Hematopoietic multipotent progenitor cell treated with erythropoietin and hydrocortisone succinate and interleukin-3 and kit ligand, for 15 days (in vitro differentiated cells): ENCODE results near the gene C15orf61.

Experiments
- DNase-seq: peaks from one replicate; pipeline ENCODE4 v3.0.0-alpha.2; 2015; ENCODE audit warnings: low spot score

The C15orf61 gene

DNA sequence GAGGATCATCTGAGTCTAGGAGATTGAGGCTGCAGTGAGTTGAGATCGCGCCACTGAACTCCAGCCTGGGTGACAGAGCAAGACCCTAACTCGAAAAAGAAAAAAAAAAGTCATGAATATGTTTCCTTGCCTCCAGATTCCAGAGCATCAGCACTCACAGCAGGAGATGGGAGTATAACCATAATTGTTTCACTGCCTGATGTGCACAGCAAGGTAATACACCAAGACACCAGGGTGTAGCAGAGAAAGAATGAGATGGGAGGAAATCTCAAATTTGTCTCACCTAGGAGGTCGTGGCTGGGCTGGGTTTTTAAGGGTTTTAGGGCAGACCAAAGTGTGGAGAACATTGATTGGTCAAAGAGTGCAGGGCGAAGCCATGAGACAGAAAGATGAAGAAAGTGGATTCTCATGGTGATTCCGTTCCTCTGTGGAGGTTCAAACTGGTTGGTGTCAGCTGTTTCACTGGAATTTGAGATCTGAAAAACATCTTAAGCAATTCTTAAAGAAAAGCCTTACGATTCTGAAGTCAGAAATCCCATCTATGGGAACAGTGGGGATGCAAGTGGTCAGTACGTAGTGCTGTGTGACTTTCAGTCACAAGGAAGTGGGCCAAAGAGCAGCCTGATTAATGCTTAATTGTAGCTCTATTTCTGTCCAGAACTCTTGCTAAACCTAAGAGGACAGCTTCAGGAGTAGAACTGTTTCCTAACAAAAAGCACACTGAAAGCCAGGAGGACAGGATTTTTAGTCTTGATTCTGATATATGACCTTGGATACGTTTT is 7.8 kb upstream of the C15orf61 start:
- DNase-seq: no peak

DNA sequence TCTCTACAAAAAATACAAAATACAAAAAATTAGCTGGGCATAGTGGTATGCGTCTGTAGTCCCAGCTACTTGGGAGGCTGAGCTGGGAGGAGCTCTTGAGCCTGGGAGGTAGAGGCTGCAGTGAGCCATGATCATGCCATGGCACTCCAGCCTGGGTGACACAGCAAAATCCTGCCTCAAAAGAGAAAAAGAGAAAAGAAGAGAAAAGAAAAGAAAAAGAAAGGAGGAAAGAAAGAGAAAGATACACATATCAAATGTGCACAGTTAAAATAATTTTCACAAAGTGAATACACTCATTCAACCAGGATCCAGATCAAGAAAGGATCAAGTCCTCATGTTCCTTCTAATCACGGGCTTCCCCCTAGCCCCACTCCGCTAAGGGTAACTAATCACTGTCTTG is 5.8 kb upstream of the C15orf61 start:
- DNase-seq: no peak

DNA sequence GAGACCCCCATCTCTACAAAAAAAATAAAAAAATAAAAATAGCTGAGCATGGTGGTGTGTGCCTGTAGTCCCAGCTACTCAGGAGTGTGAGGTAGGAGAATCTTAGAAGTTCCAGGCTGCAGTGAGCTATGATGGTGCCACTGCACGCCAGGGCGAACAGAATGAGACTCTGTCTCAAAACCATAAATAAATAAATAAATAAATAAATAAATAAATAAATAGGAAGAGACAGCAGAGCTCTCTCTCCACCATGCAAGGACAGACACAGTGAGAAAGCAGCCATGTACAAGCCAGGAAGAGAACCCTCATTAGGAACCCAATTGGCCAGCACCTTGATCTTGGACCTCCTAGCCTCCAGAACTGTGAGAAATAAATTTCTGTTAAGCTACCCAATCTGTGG is 5.4 kb upstream of the C15orf61 start:
- DNase-seq: no peak

DNA sequence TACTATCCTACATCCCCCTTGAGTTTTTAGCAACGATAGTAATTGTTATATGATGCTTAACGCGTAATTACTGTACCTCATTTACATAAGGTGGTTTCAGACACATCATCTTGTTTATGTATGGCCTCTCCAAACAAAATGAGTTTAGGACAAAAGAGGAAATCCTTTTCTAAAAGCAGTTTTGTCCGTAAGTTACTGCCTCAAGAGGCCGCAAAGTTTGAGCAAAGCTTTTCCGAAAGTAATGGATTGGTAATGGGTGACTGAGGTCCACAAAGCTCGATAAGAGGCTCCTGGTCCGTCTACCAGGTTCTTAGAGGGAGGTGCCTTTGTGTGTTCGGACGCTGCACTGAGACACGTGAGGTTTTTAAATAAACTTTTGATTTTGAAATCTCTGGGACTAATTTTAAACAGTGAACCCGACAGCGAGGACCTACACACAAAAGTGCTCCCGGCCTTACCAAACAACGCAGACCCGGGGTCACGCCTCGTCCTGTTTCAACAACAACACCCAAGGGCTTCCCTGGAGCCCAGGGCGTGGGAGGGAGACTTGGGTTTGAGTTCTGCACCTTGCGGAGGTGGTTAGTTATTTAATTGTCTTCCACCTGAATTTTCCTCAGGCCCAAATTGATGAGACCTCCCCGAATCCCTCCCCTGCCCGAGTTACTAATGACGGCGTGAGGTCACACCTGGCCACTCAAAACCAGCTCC is 456 bp upstream of the C15orf61 start:
- no peak for DNase-seq

DNA sequence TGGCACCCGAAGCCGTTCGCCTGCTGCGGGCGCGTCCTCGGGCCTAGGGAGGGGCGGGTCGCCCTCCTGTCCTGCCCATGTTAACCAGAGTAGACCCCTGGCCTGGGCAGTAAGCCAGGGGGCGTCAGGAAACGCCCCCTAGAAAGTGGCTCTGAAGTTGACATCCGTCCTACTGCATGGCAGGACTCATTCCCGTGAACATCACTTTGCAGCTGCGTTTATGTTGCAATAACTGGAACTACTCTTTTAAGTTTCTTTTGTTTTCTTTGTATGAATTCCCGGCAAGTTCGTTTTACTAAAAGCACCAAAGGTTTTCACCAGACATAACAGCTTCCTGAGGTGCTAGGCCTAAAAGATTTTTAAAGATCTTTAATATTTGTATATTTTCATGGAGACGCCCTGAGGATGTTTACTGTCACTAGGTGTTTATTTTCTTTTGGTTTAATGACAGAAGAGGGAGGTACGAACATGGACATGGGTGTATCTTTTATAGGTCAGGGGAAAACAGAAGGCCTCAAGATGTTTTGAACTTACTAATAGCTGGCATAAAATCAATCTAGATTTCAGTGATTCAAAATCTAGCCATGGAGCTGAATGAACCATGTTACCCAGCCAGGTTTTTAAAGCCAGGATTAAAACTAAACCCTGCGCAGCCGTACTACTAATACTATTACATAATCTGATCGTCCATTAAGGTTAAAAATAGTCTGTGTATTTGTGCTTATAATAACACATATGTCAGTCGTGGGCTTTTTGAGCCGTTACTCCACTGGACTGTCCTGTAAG is 1.0 kb downstream of the C15orf61 start:
- DNase-seq: peak; percentile 22

DNA sequence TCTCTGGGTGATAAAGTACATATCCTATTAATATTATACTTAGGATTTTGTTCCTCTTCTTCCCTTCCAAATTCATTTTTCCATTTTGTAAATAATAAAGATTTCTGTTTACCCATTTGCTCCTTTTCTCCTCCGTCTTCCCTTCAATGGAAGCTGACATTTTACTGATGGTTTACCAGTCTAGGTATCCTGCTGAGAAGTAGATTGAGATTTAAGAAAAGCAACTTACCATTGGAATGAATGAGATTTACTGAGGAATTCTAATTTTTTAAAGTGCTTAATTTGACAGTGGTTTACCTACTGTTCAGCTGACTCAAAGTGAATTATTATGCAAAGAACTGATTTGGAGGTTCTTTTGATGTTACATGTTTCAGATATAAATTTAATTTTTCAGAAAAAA is 2.4 kb downstream of the C15orf61 start:
- DNase-seq: no peak

DNA sequence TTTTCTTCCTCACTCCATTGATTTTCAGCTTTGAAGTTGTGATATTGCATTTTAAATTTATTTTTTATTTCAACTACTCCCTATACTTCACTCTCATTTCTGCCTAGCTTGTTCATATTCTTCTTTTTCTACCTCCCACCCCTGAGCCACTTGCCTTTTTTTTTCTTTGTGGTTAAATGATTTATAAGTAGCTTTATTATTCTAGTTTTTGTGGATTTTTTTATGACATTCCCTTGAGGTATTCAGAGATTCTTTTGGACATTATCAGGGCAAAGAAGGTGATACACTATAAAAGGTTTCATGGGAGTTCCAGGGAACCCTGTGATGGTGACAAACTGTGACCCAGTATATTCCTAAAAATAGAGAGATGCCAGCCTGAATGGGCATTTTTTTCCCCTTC is 3.3 kb downstream of the C15orf61 start:
- DNase-seq: no peak

DNA sequence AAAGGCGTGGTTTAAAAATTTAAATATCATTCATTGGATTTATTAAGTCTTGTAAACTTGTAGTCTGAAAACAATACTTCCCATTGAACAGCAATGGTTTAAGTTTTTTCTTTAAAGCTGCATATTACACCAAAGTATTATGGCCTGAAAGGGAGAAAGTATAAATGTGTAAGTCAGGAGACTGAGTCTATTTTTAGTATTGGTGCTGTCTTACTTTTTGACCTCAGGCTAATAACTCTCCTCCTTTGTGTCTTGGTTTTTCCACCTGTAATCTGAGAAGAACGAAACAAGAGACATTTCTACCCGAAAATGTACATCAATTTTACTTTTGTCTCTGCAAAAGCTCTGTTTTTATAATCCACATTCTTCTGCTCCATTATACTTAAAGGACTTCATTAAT is 7.6 kb downstream of the C15orf61 start:
- DNase-seq: no peak

DNA sequence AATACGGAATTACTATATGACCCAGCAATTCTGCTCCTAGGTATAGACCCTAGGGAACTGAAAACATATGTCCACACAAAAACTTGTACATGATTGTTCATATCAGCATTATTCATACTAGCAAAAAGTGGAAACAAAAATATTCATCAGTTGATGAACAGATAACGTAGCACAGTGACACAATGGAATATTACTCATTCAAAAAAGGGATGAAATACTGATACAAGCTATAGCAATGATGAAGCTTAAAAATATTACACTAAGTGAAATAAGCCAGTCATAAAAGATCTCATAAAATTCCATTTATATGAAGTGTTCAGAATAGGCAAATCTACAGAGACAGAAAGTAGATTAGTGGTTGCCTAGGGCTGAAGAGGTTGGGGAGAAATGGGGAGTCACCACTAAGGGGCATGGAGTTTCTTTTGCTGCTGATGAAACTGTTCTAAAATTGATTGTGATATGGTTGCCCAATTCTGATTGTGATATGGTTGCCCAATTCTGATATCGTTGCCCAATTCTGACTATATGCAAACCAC is 10.5 kb downstream of the C15orf61 start:
- no peak for DNase-seq

DNA sequence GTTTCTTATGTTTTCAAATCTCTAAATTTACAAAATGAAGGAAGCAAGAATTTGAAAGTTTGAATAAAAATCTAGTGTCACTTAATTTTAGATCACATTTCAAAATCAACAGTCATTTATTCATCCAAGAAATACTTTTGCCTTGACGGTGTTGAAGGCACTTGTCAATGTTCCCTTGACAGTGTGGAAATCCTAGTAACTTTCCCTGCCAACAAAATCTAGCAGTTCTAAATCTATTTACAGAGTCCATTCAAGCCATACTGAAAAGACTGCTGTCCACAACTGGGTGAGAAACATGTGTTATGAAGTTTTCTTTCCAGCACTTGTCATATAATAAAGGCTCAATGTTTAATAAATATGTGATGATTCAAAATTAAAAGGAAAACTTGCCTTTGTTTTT is 12.9 kb downstream of the C15orf61 start:
- no peak for DNase-seq

DNA sequence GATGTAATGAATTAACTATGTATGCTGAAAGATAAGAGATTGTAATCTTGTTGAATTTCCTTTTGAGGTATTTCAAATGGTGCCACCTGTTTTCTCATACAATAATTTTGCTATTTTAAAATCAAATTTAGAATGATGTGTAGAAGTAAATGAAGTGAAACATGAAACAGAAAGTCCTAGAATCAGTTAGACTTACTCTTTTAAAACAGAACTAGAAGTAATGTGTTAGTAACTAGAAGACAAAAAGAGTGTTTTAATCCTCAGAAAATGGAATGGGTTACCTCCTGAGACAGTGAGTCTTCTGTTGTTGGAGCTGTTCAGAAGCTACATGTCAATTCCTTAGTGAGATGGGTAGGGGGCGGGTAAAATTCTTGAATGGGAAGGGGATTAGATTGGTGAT is 13.4 kb downstream of the C15orf61 start:
- no peak for DNase-seq

DNA sequence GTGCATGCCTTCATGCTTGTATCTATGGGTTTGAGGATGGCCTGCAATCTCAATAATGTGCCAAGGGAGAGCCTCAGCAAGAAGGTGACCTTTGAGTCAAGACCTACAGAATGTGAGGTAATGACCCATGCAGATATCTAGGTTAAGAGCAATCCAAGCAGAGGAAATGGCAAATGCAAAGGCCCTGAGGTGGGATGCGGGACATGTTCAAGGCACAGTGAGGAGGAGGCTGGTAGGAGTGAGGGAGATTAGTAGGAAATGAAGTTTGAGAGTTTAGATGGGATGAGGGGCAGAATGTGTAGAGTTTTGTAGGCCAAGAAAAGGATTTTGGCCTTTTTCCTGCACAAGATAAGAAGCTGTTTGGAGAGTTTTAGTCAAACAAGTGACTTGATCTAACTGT is 16.8 kb downstream of the C15orf61 start:
- DNase-seq: no peak

DNA sequence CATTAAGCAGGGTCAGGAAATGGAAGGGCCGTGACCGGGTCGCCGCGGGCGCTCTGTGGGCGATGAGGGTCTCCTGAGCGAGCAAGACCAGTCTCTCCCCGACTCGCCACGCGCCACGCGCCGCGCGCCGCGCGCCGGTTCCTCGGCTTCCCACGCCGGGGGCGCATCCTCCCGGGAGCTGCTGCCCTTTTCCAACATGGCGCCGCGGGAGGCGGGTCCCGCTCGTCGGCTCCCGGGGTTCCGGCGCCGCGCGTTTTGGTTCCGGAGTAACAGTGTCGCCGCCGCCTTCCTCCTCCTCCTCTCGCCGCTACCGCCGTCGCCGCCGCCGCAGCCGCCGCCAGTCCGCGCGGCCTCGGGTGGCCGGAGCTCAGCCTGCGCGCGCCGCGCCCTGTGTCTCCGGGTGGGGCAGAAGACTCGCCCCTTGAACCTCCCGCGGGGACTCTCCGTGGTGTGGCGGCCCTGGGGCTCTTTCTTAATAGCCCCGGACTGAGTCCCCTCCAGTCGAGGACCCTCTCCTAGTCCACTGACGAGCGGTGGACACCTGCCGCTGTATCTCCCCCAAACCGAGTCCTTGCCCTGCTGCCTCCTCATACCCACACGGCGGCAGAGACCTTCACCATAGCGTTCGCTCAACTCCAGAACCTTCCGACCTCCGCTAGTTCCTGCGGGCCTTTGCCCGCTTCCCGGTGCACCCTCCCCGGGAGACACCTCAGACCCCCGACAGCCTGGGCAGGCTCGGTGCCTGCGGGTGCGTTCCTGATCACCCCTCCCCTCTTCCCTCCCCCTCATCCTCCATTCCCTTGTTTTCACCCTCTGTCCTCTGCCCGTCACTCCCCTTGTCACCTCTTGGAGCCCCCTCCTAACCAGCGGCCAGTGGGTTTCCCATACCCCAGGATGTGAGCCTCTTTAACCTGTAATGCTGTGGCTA is 21.8 kb downstream of the C15orf61 start, which contains the start of gene MAP2K5:
Gene MAP2K5 (plus strand): TSS at position 284 of the 928 bp plus-strand sequence. CDS start 633 bp downstream, at position 917.
- DNase-seq: peak; percentile 71

DNA sequence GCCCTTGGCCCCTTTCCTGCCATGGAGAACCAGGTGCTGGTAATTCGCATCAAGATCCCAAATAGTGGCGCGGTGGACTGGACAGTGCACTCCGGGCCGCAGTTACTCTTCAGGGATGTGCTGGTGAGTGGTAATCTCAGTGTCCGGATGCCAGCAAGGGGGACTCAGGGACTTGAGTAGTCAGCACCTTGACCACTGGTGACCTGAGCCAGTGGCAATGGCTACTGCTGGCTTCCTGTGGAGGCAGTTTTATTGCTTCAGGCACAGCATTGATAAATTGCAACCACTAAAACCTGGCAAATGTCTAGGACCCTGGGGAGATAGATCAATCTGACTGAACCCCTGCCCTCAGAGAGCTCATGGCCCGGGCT is 22.4 kb downstream of the C15orf61 start:
- no peak for DNase-seq

DNA sequence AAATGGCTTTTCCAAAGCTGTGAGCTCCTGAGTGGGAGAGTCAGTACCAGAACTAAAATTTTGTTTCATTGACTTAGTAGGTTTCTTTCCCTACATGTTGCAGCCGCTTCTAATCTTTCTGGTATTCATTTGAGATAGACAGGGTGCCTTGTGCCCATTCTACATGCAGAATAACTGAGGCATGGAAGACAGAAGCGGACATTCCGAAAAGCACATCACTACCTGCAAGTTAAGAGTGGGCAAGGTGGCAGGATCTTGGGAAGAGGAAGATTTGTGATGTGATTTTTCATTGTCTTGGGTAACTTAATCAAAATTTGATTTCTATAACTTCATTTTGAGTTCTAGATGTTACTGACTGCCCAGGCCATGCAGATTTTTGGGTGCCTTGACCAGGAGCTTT is 23.5 kb downstream of the C15orf61 start:
- DNase-seq: no peak

DNA sequence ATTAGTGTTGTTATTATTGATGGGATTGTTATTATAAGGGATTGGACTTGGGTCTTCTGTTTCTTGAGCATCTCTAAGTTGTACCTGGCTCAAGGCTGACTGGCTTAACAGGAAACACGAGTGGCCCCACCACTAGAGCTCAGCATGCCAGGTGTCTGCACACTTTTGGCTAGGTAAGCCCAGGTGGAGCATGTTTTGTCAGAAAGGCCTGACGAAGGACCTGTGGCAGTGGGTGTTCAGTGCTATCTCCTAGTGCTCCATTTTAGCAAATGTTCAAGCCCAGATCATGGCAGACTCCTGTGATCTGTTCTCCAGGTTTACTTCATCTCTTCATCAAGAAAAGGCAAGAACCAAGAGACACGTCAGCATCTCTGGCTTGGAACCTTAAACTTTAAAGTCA is 24.9 kb downstream of the C15orf61 start:
- DNase-seq: no peak

DNA sequence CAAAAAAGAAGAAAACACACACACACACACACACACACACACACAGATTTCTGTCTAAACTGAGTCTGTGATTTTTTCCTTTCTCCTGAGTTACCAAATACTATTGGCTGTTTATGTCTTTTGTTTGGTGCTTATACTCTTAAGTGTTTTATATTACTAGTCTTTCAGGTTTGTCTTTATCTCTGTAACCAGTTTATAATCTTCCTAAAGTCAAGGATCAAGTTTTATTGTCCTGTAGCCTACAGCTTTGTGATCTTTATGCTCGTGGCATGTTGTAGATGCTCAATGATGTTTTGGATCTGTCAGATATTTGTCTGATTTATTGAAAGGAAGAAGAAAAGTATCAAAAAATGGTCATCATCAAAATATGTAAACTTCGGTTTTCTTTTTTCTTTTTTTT is 26.1 kb downstream of the C15orf61 start:
- DNase-seq: no peak

DNA sequence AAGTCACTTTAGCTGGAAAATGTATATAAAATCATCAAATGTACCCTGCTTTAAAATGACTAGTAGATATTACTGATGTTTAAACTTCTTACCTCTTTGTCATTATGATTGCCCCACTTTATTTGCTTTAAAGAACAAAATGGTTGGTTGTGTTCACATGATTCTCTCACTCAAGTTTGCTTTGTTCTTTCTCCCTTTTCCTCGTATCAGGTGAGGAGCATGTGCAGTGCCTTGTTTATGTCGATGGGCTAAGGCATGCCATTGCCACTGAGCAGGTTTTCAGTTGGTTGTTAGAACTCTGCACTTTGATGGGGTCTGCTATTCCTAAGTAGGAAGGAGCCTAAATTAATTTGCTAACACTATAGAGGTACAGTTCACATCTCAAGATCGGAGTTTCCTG is 26.9 kb downstream of the C15orf61 start:
- DNase-seq: no peak

DNA sequence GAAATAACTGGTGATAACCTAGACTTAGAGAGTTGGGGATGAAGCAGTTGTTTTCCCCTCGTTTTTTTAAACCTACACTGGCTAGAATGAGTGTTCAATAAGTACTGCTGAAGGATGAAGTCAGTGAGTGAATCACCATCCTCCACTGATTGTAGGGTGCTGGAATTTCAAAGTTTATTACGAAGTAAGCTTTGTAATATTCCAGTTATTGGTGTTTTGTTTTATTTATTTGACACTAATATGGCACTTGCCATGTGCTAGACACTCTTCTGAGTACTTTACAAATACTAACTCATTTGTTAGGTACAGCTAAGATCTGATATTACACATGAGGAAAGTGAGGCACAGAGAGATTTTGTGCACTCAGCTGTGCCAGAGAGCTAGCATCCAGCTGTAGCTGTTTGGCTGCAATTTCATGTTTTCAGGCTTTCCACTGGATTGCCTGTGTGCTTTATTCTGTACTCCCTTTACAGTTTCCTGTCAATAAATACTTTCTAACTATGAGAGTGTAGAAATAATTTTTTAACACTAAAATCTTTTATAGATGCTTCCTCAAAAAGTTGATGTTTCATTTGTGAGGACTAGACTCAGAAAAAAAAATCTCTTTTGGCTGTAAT is 27.4 kb downstream of the C15orf61 start:
- DNase-seq: no peak

DNA sequence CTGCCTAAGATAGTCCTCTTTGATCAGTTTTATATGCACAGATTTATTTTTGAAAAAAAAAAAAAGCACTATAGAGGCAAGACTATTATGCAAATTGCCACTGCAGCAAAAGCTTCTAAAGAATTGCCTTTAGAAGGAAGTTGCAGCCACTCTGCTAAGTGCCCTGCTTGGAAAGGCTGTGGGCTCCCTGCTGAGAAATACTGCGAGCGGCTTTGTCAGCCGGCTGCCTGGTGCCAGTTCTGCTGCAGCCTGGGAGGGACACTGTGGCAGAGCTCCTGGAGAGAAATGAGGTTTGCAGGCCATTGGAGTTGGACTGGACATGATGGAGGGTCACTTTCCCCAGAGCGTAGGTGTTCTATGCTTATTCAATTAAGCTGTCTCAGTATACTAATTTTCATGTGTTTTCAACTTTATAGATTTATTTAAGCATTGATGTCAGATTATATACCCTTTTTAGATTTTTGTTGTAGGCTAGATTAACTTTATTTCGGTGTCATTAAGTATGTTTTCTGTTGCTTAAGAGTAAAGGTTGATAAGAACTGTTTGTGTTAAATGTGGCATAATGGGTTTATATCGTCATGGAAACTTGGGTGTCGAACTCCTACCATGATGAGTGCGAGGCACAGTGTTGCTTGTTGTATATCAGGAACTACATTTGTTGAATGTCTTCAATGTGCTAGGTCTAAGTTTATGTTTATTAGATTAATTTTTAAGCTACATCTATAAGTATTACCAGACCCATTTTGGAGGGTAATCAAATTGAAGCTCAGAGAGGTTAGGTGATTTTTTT is 28.1 kb downstream of the C15orf61 start:
- no peak for DNase-seq
